ENCODE measurements around the gene KRTAP23-1.

The KRTAP23-1 gene

GRCh38 chr21:30338717-30339116 lies 9.7 kb downstream of the KRTAP23-1 start:
- H3K9me3 ChIP-seq (ENCODE audit: control insufficient read depth in 1 of 2, low read length in 2 of 2): no peaks in the 10 kb centered on the region
- no peak overlapping the region for H3K27ac ChIP-seq (ENCODE audit: low read length)
- H3K36me3 ChIP-seq (ENCODE audit: control insufficient read depth in 1 of 2, insufficient read depth in 2 of 2, low read length in 2 of 2): no peaks in the 10 kb centered on the region
- no peaks in the 10 kb centered on the region for H3K4me1 ChIP-seq (ENCODE audit: control insufficient read depth in 1 of 2, insufficient read depth in 2 of 2, low read length in 2 of 2)
- H3K4me3 ChIP-seq (ENCODE audit: low read depth in 1 of 2, low read length in 2 of 2): no peak overlapping the region
- H3K27me3 ChIP-seq (ENCODE audit: low read depth, low read length): no peaks in the 10 kb centered on the region

DNA sequence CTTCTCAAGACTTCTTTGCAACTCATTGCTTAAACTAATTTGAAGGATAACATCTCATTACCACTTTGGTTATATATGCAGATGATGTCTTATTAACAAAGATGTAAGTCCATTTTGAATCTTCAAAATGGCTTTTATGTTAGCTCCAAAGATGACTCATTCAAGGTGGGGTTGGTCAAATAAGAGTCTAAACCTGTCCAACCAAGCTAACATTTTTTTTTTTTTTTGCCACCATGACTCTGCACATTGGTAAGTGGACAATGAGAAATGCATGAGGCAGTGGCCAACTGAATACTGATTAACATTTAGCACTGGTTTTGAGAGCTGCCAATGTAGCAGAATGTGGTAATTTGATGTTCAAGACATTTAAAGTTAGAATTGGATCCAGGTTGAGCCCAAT lies 10.6 kb downstream of the KRTAP23-1 start:
- H3K4me3 ChIP-seq (ENCODE audit: low read depth in 1 of 2, low read length in 2 of 2): no peak overlapping the region
- no peaks in the 10 kb centered on the region for H3K4me1 ChIP-seq (ENCODE audit: control insufficient read depth in 1 of 2, insufficient read depth in 2 of 2, low read length in 2 of 2)
- H3K36me3 ChIP-seq (ENCODE audit: control insufficient read depth in 1 of 2, insufficient read depth in 2 of 2, low read length in 2 of 2): no peaks in the 10 kb centered on the region
- H3K9me3 ChIP-seq (ENCODE audit: control insufficient read depth in 1 of 2, low read length in 2 of 2): no peaks in the 10 kb centered on the region
- H3K27ac ChIP-seq (ENCODE audit: low read length): no peak overlapping the region
- no peaks in the 10 kb centered on the region for H3K27me3 ChIP-seq (ENCODE audit: low read depth, low read length)

GRCh38 chr21:30337276-30337744 lies 11.1 kb downstream of the KRTAP23-1 start, which contains the start of gene KRTAP27-1:
Gene KRTAP27-1 (minus strand): TSS chr21:30337694. CDS start chr21:30337668, 26 bp downstream.
- no peaks in the 10 kb centered on the region for H3K27me3 ChIP-seq (ENCODE audit: low read depth, low read length)
- H3K4me3 ChIP-seq (ENCODE audit: low read depth in 1 of 2, low read length in 2 of 2): no peak within 1 kb of the TSS
- H3K4me1 ChIP-seq (ENCODE audit: control insufficient read depth in 1 of 2, insufficient read depth in 2 of 2, low read length in 2 of 2): no peaks in the 10 kb centered on the region
- H3K27ac ChIP-seq (ENCODE audit: low read length): no peak within 1 kb of the TSS
- no peaks in the 10 kb centered on the region for H3K36me3 ChIP-seq (ENCODE audit: control insufficient read depth in 1 of 2, insufficient read depth in 2 of 2, low read length in 2 of 2)
- H3K9me3 ChIP-seq (ENCODE audit: control insufficient read depth in 1 of 2, low read length in 2 of 2): no peaks in the 10 kb centered on the region

- Histone ChIP-seq H3K4me3 (ENCODE audit: low read depth in 1 of 2, low read length in 2 of 2) (no peak overlapping the region), H3K27me3 (ENCODE audit: low read depth, low read length) (no peaks in the 10 kb centered on the region), H3K27ac (ENCODE audit: low read length) (no peak overlapping the region)
Measured at GRCh38 chr21:30336596-30336995, 11.8 kb downstream of the KRTAP23-1 start.

GRCh38 chr21:30333736-30334135 lies 14.7 kb downstream of the KRTAP23-1 start:
- Histone ChIP-seq H3K36me3 (ENCODE audit: control insufficient read depth in 1 of 2, insufficient read depth in 2 of 2, low read length in 2 of 2) (no peaks in the 10 kb centered on the region), H3K4me3 (ENCODE audit: low read depth in 1 of 2, low read length in 2 of 2) (no peak overlapping the region), H3K27ac (ENCODE audit: low read length) (no peak overlapping the region), H3K9me3 (ENCODE audit: control insufficient read depth in 1 of 2, low read length in 2 of 2) (no peaks in the 10 kb centered on the region), H3K4me1 (ENCODE audit: control insufficient read depth in 1 of 2, insufficient read depth in 2 of 2, low read length in 2 of 2) (no peaks in the 10 kb centered on the region), H3K27me3 (ENCODE audit: low read depth, low read length) (no peaks in the 10 kb centered on the region)

More at GRCh38 chr21:30336596-30336995, 11.8 kb downstream of the KRTAP23-1 start:
- Histone ChIP-seq H3K36me3 (ENCODE audit: control insufficient read depth in 1 of 2, insufficient read depth in 2 of 2, low read length in 2 of 2) (no peaks in the 10 kb centered on the region), H3K4me1 (ENCODE audit: control insufficient read depth in 1 of 2, insufficient read depth in 2 of 2, low read length in 2 of 2) (no peaks in the 10 kb centered on the region), H3K9me3 (ENCODE audit: control insufficient read depth in 1 of 2, low read length in 2 of 2) (no peaks in the 10 kb centered on the region)

DNA sequence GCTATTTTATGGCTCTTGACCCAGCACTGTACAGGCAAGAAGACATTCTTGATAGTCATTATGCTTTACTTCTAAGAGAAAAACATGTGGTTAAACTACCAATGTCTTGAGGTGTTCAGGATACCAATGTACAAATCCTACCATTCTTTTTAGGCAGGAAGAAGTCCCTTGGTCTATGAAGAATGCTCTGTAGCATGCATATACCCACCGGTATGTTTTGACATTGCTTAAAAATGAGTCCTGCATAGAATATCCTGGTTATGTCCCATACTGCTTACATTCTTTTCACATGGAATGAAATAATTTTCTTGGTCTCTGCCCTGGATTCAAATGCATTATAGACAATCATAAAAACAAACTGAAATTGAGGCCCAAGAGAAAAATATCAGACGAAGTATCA lies 15.7 kb downstream of the KRTAP23-1 start:
- no peaks in the 10 kb centered on the region for H3K4me1 ChIP-seq (ENCODE audit: control insufficient read depth in 1 of 2, insufficient read depth in 2 of 2, low read length in 2 of 2)
- H3K36me3 ChIP-seq (ENCODE audit: control insufficient read depth in 1 of 2, insufficient read depth in 2 of 2, low read length in 2 of 2): no peaks in the 10 kb centered on the region
- no peak overlapping the region for H3K4me3 ChIP-seq (ENCODE audit: low read depth in 1 of 2, low read length in 2 of 2)
- H3K9me3 ChIP-seq (ENCODE audit: control insufficient read depth in 1 of 2, low read length in 2 of 2): no peaks in the 10 kb centered on the region
- no peaks in the 10 kb centered on the region for H3K27me3 ChIP-seq (ENCODE audit: low read depth, low read length)
- no peak overlapping the region for H3K27ac ChIP-seq (ENCODE audit: low read length)

DNA sequence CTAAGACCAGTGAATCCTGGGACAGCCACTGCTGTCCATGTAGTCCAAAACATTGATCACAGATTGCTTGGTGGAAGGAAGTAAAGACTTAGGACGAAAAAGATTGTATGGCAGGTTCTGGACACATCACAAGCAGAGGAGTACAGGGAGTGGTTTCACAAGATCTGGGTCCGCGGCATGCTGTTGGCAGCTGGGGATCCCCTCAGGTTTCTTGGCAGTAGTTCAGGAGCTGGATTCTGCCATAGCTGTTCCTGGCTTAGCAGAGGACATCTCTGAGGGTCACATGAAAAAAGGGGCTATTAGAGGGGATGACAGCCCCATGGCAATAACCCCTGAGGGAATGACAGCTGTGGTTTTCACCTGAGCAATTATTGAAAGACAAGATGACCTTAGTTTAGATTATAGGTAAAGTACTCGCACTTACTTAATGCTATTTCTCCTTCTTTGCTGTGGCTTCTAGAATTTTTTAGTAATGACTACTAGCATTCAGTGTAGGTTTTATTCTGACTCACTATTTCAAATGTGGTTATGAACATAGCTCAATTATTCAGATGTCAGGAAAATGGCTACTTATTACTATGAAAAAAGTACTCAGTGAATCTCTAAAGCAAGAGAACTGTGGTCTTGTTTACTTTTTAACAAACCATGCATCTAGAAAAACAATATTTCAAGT lies 19.1 kb downstream of the KRTAP23-1 start:
- Histone ChIP-seq H3K9me3 (ENCODE audit: control insufficient read depth in 1 of 2, low read length in 2 of 2) (peaks cover 0 to 8% of the 10 kb centered on the region in 2 donors), H3K27me3 (ENCODE audit: low read depth, low read length) (no peaks in the 10 kb centered on the region), H3K4me1 (ENCODE audit: control insufficient read depth in 1 of 2, insufficient read depth in 2 of 2, low read length in 2 of 2) (no peaks in the 10 kb centered on the region), H3K27ac (ENCODE audit: low read length) (no peak overlapping the region), H3K36me3 (ENCODE audit: control insufficient read depth in 1 of 2, insufficient read depth in 2 of 2, low read length in 2 of 2) (no peaks in the 10 kb centered on the region), H3K4me3 (ENCODE audit: low read depth in 1 of 2, low read length in 2 of 2) (no peak overlapping the region)

GRCh38 chr21:30326390-30326789 lies 22.0 kb downstream of the KRTAP23-1 start:
- H3K4me1 ChIP-seq (ENCODE audit: control insufficient read depth in 1 of 2, insufficient read depth in 2 of 2, low read length in 2 of 2): no peaks in the 10 kb centered on the region
- no peaks in the 10 kb centered on the region for H3K27me3 ChIP-seq (ENCODE audit: low read depth, low read length)
- no peaks in the 10 kb centered on the region for H3K36me3 ChIP-seq (ENCODE audit: control insufficient read depth in 1 of 2, insufficient read depth in 2 of 2, low read length in 2 of 2)
- no peak overlapping the region for H3K4me3 ChIP-seq (ENCODE audit: low read depth in 1 of 2, low read length in 2 of 2)
- H3K9me3 ChIP-seq (ENCODE audit: control insufficient read depth in 1 of 2, low read length in 2 of 2): peaks cover 0 to 8% of the 10 kb centered on the region in 2 donors
- no peak overlapping the region for H3K27ac ChIP-seq (ENCODE audit: low read length)

- no peak within 1 kb of the TSS for H3K27ac ChIP-seq (ENCODE audit: low read length)
- H3K4me3 ChIP-seq (ENCODE audit: low read depth in 1 of 2, low read length in 2 of 2): no peak within 1 kb of the TSS
- H3K27me3 ChIP-seq (ENCODE audit: low read depth, low read length): no peaks in the 10 kb centered on the region
Measured at GRCh38 chr21:30320215-30320614, 28.2 kb downstream of the KRTAP23-1 start, which contains the start of gene KRTAP26-1. Gene KRTAP26-1 (minus strand): TSS chr21:30320315. CDS start chr21:30320035, 280 bp downstream.

GRCh38 chr21:30315701-30316100 lies 32.7 kb downstream of the KRTAP23-1 start:
- Histone ChIP-seq H3K27ac (ENCODE audit: low read length) (no peak overlapping the region), H3K4me3 (ENCODE audit: low read depth in 1 of 2, low read length in 2 of 2) (no peak overlapping the region), H3K4me1 (ENCODE audit: control insufficient read depth in 1 of 2, insufficient read depth in 2 of 2, low read length in 2 of 2) (no peaks in the 10 kb centered on the region), H3K36me3 (ENCODE audit: control insufficient read depth in 1 of 2, insufficient read depth in 2 of 2, low read length in 2 of 2) (no peaks in the 10 kb centered on the region), H3K9me3 (ENCODE audit: control insufficient read depth in 1 of 2, low read length in 2 of 2) (no peaks in the 10 kb centered on the region), H3K27me3 (ENCODE audit: low read depth, low read length) (no peaks in the 10 kb centered on the region)

More at GRCh38 chr21:30320215-30320614, 28.2 kb downstream of the KRTAP23-1 start, which contains the start of gene KRTAP26-1:
- Histone ChIP-seq H3K36me3 (ENCODE audit: control insufficient read depth in 1 of 2, insufficient read depth in 2 of 2, low read length in 2 of 2) (no peaks in the 10 kb centered on the region), H3K9me3 (ENCODE audit: control insufficient read depth in 1 of 2, low read length in 2 of 2) (no peaks in the 10 kb centered on the region), H3K4me1 (ENCODE audit: control insufficient read depth in 1 of 2, insufficient read depth in 2 of 2, low read length in 2 of 2) (no peaks in the 10 kb centered on the region)

- Histone ChIP-seq H3K9me3 (ENCODE audit: control insufficient read depth in 1 of 2, low read length in 2 of 2) (peaks cover 0 to 2% of the 10 kb centered on the region in 2 donors), H3K36me3 (ENCODE audit: control insufficient read depth in 1 of 2, insufficient read depth in 2 of 2, low read length in 2 of 2) (no peaks in the 10 kb centered on the region), H3K4me3 (ENCODE audit: low read depth in 1 of 2, low read length in 2 of 2) (no peak overlapping the region), H3K4me1 (ENCODE audit: control insufficient read depth in 1 of 2, insufficient read depth in 2 of 2, low read length in 2 of 2) (no peaks in the 10 kb centered on the region), H3K27ac (ENCODE audit: low read length) (no peak overlapping the region), H3K27me3 (ENCODE audit: low read depth, low read length) (no peaks in the 10 kb centered on the region)
Measured at GRCh38 chr21:30306884-30307283, 41.5 kb downstream of the KRTAP23-1 start.

DNA sequence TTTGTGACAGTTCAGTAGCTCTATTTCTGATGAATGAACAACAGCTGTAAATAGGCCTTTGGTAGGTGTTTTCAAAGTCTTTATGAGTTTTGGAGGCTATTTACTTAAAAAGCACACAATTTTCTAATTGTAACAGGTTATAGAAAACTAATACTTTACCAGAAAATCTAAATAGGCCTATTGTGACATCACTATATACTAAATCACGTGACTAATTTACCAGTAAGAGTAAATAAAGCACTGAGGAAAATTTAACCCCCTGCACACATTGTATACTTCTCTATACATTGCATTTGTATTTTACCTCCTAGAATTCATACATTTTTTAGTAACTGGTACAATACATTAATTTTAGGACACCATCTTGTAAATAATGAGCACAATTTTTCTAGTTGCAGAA lies 43.3 kb downstream of the KRTAP23-1 start:
- Histone ChIP-seq H3K27me3 (ENCODE audit: low read depth, low read length) (no peaks in the 10 kb centered on the region), H3K27ac (ENCODE audit: low read length) (no peak overlapping the region), H3K4me1 (ENCODE audit: control insufficient read depth in 1 of 2, insufficient read depth in 2 of 2, low read length in 2 of 2) (no peaks in the 10 kb centered on the region), H3K36me3 (ENCODE audit: control insufficient read depth in 1 of 2, insufficient read depth in 2 of 2, low read length in 2 of 2) (no peaks in the 10 kb centered on the region), H3K4me3 (ENCODE audit: low read depth in 1 of 2, low read length in 2 of 2) (no peak overlapping the region), H3K9me3 (ENCODE audit: control insufficient read depth in 1 of 2, low read length in 2 of 2) (peaks cover 0 to 4% of the 10 kb centered on the region in 2 donors)

Measured in muscle layer of duodenum (tissue), 2 donors.